Stimulated activated CD4-positive, alpha-beta T cell treated with anti-CD3 and anti-CD28 coated beads, Interleukin-12 subunit alpha, Interleukin-12 subunit beta, amount 100 ng/mL, for 48 hours (primary cell): ENCODE data around the gene ANKRD13B.

ENCODE experiments used
- DNase-seq, 3 donors: peaks; one replicate each; pipeline ENCODE4 v3.0.0-alpha.2; 2020; ENCODE audit warnings: low read depth in 2 of 3, low spot score in 1 of 3

Gene ANKRD13B

GRCh38 chr17:29581583-29582253 is 11.2 kb upstream of the ANKRD13B start:
- no peak for DNase-seq

- DNase-seq, result no peak
Measured at GRCh38 chr17:29582254-29582765, 10.6 kb upstream of the ANKRD13B start.

GRCh38 chr17:29582772-29583171 is 10.2 kb upstream of the ANKRD13B start:
- no peak for DNase-seq

GRCh38 chr17:29583324-29584248 is 9.3 kb upstream of the ANKRD13B start:
- DNase-seq, result no peak

- DNase-seq, result no peak
Measured at GRCh38 chr17:29584452-29585079, 8.4 kb upstream of the ANKRD13B start.

- DNase-seq, result no peak
Measured at GRCh38 chr17:29585080-29585751, 7.7 kb upstream of the ANKRD13B start.

- DNase-seq, result no peak
Measured at GRCh38 chr17:29586676-29587469, 6.1 kb upstream of the ANKRD13B start.

GRCh38 chr17:29587591-29587990 is 5.3 kb upstream of the ANKRD13B start:
- DNase-seq, result no peak

- DNase-seq, result no peak
Measured at GRCh38 chr17:29588017-29588561, 4.8 kb upstream of the ANKRD13B start.

GRCh38 chr17:29588562-29589411 is 4.1 kb upstream of the ANKRD13B start:
- DNase-seq, result no peak

GRCh38 chr17:29589524-29590410 is 3.2 kb upstream of the ANKRD13B start, which contains the start of gene GIT1:
GIT1 (minus strand) TSS chr17:29589648; CDS start chr17:29589378, 270 bp downstream.
- peak in 2 of 3 donors; percentile 65 to 78 for DNase-seq

- no peak for DNase-seq
Measured at GRCh38 chr17:29590411-29591145, 2.4 kb upstream of the ANKRD13B start.

- DNase-seq, result no peak
Measured at GRCh38 chr17:29591146-29591736, 1.7 kb upstream of the ANKRD13B start.

GRCh38 chr17:29591737-29592608 is 959 bp upstream of the ANKRD13B start:
- peak; percentile 74 to 87 (median 82) for DNase-seq

- no peak for DNase-seq
Measured at GRCh38 chr17:29593591-29594518, 923 bp downstream of the ANKRD13B start.
